GM18868 (cell line): Measurements from ENCODE around the gene NTM.

Experiments
- ATAC-seq: cut with Tn5 transposase; IDR thresholded peaks from one replicate; pipeline ENCODE4 v1.9.1; 2021; ENCODE audit warnings: mild to moderate bottlenecking, moderate library complexity; ENCODE audit not compliant: unreplicated experiment

Gene NTM

GRCh38 chr11:131372234-131372962, 2.0 kb downstream of the NTM start:
- no peak for ATAC-seq

- ATAC-seq = no peak
These were observed 2.8 kb downstream of the NTM start for GRCh38 chr11:131373095-131373725.

DNA sequence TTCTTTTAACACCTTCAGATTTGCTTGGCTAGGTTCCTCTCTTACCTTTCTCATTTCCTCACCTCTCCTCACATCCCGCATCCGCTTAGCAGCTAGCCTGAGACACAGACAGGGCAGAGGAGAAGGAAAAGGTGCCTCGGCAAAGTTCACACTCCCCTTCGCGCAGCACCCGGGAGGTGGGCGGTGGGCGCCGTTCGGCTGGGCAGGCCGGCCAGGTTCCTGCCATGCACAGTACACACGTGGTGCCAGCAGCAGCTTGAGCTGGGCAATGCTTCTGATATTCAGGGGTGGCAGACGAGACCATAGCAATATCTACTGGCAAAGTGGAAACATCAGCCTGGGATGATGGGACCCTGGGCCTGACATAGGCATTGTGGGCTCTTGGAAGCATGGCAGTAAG, 3.3 kb downstream of the NTM start:
- no peak for ATAC-seq

- ATAC-seq = no peak
These were observed 5.0 kb downstream of the NTM start for GRCh38 chr11:131375421-131375820.

DNA sequence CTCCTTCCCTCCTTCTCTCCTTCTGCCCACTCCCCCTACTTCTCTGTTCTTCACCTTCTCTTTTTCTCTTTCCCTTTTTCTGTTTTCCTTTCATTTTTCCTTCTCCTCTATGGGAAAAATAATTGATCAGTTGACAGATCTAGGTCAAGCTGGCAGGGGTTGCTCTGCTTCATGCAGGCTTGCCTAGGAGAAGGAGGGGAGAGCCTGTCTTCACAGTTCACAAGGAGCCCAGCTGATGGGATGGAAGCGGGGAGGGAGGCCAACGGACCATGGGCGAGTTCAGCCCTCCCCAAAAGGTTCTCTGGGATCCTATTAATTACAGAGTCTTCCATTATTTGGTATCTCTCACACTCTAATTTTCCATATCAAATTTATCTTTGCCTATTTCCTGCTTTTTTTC, 5.5 kb downstream of the NTM start:
- ATAC-seq = no peak

DNA sequence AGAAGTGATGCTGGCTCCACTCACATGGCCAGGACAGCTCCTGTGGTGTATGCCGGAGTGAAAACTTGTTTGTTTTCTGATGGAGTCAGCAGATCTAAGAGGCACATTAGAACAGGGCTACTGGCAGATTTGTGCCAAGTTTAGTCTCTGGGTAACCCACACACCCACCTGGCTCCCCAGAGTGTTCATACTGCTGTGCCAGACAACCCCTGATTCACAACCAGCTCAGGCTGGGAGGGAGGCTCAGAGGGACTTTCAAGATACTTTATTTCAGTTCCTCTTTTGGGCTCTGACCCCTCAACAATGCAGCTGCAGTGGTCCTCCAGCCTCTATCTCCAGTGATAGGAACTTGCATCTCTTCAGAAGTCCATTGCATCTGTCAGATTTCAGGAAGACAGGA, 8.5 kb downstream of the NTM start:
- ATAC-seq = peak; percentile 98

DNA sequence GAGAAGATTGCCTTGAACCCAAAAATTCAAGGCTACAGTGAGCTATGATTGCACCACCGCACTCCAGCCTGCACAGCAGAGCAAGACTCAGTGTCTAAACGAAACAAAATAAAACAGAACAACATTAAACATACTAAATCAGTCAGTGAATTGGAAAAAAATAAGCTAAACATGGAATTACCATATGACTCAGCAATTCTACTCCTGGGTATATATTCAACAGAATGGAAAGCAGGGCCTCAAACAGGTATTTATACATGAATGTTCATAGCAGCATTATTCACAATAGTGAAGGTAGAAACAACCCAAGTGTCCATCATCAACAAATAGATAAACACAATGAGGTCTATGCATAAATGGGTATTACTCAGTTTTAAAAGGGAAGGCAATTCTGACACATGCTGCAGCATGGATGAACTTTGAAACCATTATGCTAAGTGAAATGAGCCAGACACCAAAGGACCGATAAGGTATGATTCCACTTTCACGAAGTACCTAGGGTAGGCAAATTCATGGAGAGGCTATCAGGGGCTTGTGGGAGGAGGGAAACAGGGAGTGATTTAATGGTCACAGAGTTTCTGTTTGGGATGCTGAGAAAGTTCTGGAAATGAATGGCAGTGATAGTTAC, 15.5 kb downstream of the NTM start:
- ATAC-seq = no peak

GRCh38 chr11:131386408-131386807, 16.0 kb downstream of the NTM start:
- no peak for ATAC-seq

- no peak for ATAC-seq
These were observed 17.6 kb downstream of the NTM start for GRCh38 chr11:131388030-131388429.

- ATAC-seq = no peak
These were observed 19.2 kb downstream of the NTM start for GRCh38 chr11:131389582-131389981.

DNA sequence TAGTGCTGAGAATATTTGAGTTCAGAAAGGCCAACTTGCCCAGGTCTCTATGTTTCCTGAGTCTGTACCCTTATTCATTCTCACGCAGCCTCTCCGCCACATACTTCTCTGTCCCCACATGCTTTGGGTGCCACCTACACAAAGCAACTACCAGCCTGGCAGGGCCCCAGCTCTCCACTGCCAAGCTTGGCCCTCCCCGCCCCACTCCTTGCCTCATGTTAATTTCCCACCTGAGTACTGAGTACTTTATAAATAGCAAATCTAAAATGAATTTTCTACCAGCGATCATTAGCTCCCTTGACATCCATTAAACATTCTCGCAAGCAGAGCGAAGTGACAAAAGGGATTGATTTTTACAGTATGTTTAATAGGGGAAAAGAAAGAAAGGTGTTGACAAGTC, 20.8 kb downstream of the NTM start:
- ATAC-seq = no peak

DNA sequence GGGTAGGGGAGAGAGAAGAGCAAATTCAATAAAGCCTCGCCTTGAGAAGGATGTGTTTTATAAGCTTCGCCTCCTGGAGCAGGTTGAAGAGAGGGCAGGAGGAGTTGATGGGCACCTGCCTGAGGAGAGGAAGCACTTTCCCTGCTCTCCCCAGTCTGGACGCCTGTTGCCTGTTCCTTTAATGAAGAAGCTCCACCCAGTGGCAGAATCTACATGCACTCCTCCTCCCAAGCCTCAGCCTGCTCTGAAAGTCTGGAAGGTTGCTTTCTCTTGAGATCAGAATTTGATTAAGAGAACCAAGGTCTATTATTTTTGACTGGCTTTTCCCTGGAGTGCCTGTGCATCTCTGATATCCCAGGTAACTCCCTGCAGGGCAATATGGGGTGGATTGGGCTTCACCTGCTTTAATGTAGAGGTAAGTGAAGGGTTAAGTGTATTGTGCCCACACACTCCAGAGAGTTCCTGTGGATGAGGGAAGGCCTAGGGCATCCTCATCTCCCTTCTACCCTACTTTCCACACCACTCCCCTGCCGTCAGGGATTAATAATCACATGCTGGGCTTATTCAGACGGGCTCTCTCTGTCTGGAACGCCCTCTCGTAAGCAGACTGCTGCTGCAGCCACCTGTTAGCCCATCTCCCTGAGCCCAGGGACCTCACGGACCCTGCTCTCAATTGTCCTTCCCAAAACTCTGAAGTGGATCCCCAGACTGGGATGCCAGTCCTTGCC, 22.3 kb downstream of the NTM start:
- no peak for ATAC-seq

- no peak for ATAC-seq
These were observed 23.3 kb downstream of the NTM start for GRCh38 chr11:131393691-131394090.

DNA sequence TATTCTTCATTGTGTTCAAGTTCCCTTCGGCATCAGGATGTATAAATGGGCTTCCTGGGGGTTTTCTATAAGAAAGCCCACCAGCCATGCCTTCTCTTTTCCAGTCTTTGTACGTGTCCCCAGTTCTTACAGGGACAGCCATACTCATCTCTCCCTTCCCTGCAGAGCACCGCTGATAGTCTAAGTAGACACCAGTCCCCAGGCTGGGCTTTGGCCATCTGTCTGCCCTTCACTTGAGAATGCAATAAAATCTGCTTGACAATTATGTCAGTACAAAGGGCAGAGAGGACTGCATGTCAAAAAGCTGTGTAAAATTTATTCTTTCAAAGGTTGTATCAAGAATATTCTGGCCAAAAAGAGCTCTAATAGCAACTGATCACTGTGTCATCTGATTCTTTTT, 27.3 kb downstream of the NTM start:
- ATAC-seq = no peak

GRCh38 chr11:131402040-131402439, 31.6 kb downstream of the NTM start:
- ATAC-seq = no peak

DNA sequence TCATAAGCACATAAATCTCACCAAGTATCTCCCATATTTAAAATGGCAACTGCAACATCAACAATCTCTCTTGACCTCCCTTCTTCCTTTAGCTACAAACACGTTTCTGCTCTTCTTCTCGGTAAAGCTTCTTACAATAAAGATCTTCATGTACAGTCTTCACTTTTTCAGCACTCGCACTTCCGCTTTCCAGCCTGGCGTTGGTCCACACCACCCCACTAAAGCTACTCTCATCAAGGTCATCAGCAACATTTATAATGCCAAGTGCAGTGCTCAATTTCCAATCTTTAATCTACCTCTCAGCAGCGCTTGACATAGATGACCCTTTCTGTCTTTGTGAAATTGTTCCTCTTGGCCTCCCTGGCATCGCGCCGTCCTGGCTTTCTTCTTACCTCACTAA, 33.6 kb downstream of the NTM start:
- no peak for ATAC-seq

GRCh38 chr11:131408025-131408640, 37.7 kb downstream of the NTM start:
- ATAC-seq = peak; percentile 76

GRCh38 chr11:131409345-131409744, 38.9 kb downstream of the NTM start:
- no peak for ATAC-seq

- ATAC-seq = no peak
These were observed 41.2 kb downstream of the NTM start for GRCh38 chr11:131411636-131412035.

GRCh38 chr11:131412061-131412460, 41.6 kb downstream of the NTM start:
- ATAC-seq = no peak

GRCh38 chr11:131413217-131413616, 42.8 kb downstream of the NTM start:
- ATAC-seq = no peak
